ENCODE data around the gene PLAAT5. TPM values are rescaled to one million over a fixed set of nuclear protein-coding genes. Genes with fewer than 3 reads are reported as not detected.

The PLAAT5 gene
- total RNA-seq, 1 experiment from 2014 or later, result not detected

- ChIA-PET CTCF (interaction anchor here (0.5 kb wide), 1 partner anchor 74 kb away, joined by 3 read pairs; no protein-coding TSS in a partner anchor), POLR2A (ENCODE audit: unreplicated experiment) (interaction anchor here (0.6 kb wide), 1 partner anchor 1268 kb away, joined by 3 read pairs; no protein-coding TSS in a partner anchor)
- intact Hi-C loops (cut with micrococcal nuclease; ENCODE audit: unreplicated experiment), result no loop called here
- H4K20me1 ChIP-seq (ENCODE audit: insufficient read depth), result no peaks in the 10 kb centered on the region
- no TSS peak for BruUV-seq (replicated peaks)
- H3K27me3 ChIP-seq (ENCODE audit: insufficient read depth, low read depth), result peaks cover 8% of the 10 kb centered on the region; the same call in 1 of the 2 replicates
- no peaks in the 10 kb centered on the region for H3K9me3 ChIP-seq (ENCODE audit: insufficient read depth, low read depth)
- TF ChIP-seq, protein P1, sequence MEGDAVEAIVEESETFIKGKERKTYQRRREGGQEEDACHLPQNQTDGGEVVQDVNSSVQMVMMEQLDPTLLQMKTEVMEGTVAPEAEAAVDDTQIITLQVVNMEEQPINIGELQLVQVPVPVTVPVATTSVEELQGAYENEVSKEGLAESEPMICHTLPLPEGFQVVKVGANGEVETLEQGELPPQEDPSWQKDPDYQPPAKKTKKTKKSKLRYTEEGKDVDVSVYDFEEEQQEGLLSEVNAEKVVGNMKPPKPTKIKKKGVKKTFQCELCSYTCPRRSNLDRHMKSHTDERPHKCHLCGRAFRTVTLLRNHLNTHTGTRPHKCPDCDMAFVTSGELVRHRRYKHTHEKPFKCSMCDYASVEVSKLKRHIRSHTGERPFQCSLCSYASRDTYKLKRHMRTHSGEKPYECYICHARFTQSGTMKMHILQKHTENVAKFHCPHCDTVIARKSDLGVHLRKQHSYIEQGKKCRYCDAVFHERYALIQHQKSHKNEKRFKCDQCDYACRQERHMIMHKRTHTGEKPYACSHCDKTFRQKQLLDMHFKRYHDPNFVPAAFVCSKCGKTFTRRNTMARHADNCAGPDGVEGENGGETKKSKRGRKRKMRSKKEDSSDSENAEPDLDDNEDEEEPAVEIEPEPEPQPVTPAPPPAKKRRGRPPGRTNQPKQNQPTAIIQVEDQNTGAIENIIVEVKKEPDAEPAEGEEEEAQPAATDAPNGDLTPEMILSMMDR (conservative IDR thresholded peaks at IDR 0.05), result no peak
- no peak for TF ChIP-seq EZH2 (IDR thresholded peaks at IDR 0.05; ENCODE audit: low read depth)
- H3K36me3 ChIP-seq (ENCODE audit: low read depth), result no peaks in the 10 kb centered on the region
- no peak overlapping the region for H3K4me3 ChIP-seq
- no peaks in the 10 kb centered on the region for H3F3A ChIP-seq (ENCODE audit: insufficient read depth, low read depth)
- no peak overlapping the region for H3K27ac ChIP-seq
- no peaks in the 10 kb centered on the region for H3K9me2 ChIP-seq (ENCODE audit: insufficient read depth)
- DNase-seq, result no peak
- H3K4me2 ChIP-seq, result no peak overlapping the region
- no peaks in the 10 kb centered on the region for H3K79me2 ChIP-seq (ENCODE audit: low read depth)
- no peak overlapping the region for H2AFZ ChIP-seq
- no peaks in the 10 kb centered on the region for H3K4me1 ChIP-seq (replicated peaks; ENCODE audit: insufficient read depth)
Measured at GRCh38 chr11:63448646-63449045, 42.3 kb downstream of the PLAAT5 start.

GRCh38 chr11:63445720-63446119 is 45.2 kb downstream of the PLAAT5 start:
- TF ChIP-seq, protein P1 (conservative IDR thresholded peaks at IDR 0.05), result no peak
- no peak for TF ChIP-seq EZH2 (IDR thresholded peaks at IDR 0.05; ENCODE audit: low read depth)
- H3K4me1 ChIP-seq (replicated peaks; ENCODE audit: insufficient read depth), result no peaks in the 10 kb centered on the region
- no peaks in the 10 kb centered on the region for H3K36me3 ChIP-seq (ENCODE audit: low read depth)
- ChIA-PET CTCF (no interaction called here), POLR2A (ENCODE audit: unreplicated experiment) (no interaction called here)
- H3K4me2 ChIP-seq, result no peak overlapping the region
- no peaks in the 10 kb centered on the region for H3K9me3 ChIP-seq (ENCODE audit: insufficient read depth, low read depth)
- intact Hi-C loops (cut with micrococcal nuclease; ENCODE audit: unreplicated experiment), result no loop called here
- H2AFZ ChIP-seq, result no peak overlapping the region
- H3K27ac ChIP-seq, result no peak overlapping the region
- H3F3A ChIP-seq (ENCODE audit: insufficient read depth, low read depth), result no peaks in the 10 kb centered on the region
- no peak overlapping the region for H3K4me3 ChIP-seq
- no peaks in the 10 kb centered on the region for H3K9me2 ChIP-seq (ENCODE audit: insufficient read depth)
- BruUV-seq (replicated peaks), result no TSS peak
- H4K20me1 ChIP-seq (ENCODE audit: insufficient read depth), result no peaks in the 10 kb centered on the region
- H3K27me3 ChIP-seq (ENCODE audit: insufficient read depth, low read depth), result peaks cover 11% of the 10 kb centered on the region; the same call in 1 of the 2 replicates
- no peaks in the 10 kb centered on the region for H3K79me2 ChIP-seq (ENCODE audit: low read depth)
- no peak for DNase-seq

GRCh38 chr11:63445118-63445517 is 45.8 kb downstream of the PLAAT5 start:
- ChIA-PET CTCF (no interaction called here), POLR2A (ENCODE audit: unreplicated experiment) (no interaction called here)
- Histone ChIP-seq H3K4me2 (no peak overlapping the region), H2AFZ (no peak overlapping the region), H3K27me3 (ENCODE audit: insufficient read depth, low read depth) (peaks cover 5% of the 10 kb centered on the region; the same call in 1 of the 2 replicates), H3K9me3 (ENCODE audit: insufficient read depth, low read depth) (no peaks in the 10 kb centered on the region), H3F3A (ENCODE audit: insufficient read depth, low read depth) (no peaks in the 10 kb centered on the region), H3K27ac (no peak overlapping the region), H3K4me1 (replicated peaks; ENCODE audit: insufficient read depth) (no peaks in the 10 kb centered on the region), H3K4me3 (no peak overlapping the region), H4K20me1 (ENCODE audit: insufficient read depth) (no peaks in the 10 kb centered on the region), H3K79me2 (ENCODE audit: low read depth) (no peaks in the 10 kb centered on the region), H3K36me3 (ENCODE audit: low read depth) (no peaks in the 10 kb centered on the region), H3K9me2 (ENCODE audit: insufficient read depth) (no peaks in the 10 kb centered on the region)
- no peak for DNase-seq
- TF ChIP-seq, protein P1 (conservative IDR thresholded peaks at IDR 0.05), result no peak
- no peak for TF ChIP-seq EZH2 (IDR thresholded peaks at IDR 0.05; ENCODE audit: low read depth)
- intact Hi-C loops (cut with micrococcal nuclease; ENCODE audit: unreplicated experiment), result no loop called here
- BruUV-seq (replicated peaks), result no TSS peak

Data from PC-9 (cell line).